ENCODE results near the gene CCDC149.

CCDC149 gene

GRCh38 chr4:24881508-24882196 is 31.2 kb downstream of the CCDC149 start:
- no peak for DNase-seq (ENCODE audit: low read depth in 2 of 2)

- no peak for DNase-seq (ENCODE audit: low read depth in 2 of 2)
These were observed 32.7 kb downstream of the CCDC149 start for GRCh38 chr4:24880186-24880585.

GRCh38 chr4:24878636-24879016 is 34.2 kb downstream of the CCDC149 start:
- no peak for DNase-seq (ENCODE audit: low read depth in 2 of 2)

GRCh38 chr4:24877868-24878635 is 34.8 kb downstream of the CCDC149 start:
- DNase-seq (ENCODE audit: low read depth in 2 of 2), result no peak

GRCh38 chr4:24876431-24876830 is 36.4 kb downstream of the CCDC149 start:
- DNase-seq (ENCODE audit: low read depth in 2 of 2), result no peak

- DNase-seq (ENCODE audit: low read depth in 2 of 2), result no peak
These were observed 40.1 kb downstream of the CCDC149 start for GRCh38 chr4:24872720-24873119.

GRCh38 chr4:24871210-24871609 is 41.6 kb downstream of the CCDC149 start:
- DNase-seq (ENCODE audit: low read depth in 2 of 2), result no peak

- DNase-seq (ENCODE audit: low read depth in 2 of 2), result no peak
These were observed 45.0 kb downstream of the CCDC149 start for GRCh38 chr4:24867766-24868296.

- no peak for DNase-seq (ENCODE audit: low read depth in 2 of 2)
These were observed 45.6 kb downstream of the CCDC149 start for GRCh38 chr4:24867251-24867650.

GRCh38 chr4:24865401-24865800 is 47.4 kb downstream of the CCDC149 start:
- DNase-seq (ENCODE audit: low read depth in 2 of 2), result no peak

GRCh38 chr4:24863799-24864198 is 49.0 kb downstream of the CCDC149 start:
- DNase-seq (ENCODE audit: low read depth in 2 of 2), result no peak

- DNase-seq (ENCODE audit: low read depth in 2 of 2), result no peak
These were observed 50.6 kb downstream of the CCDC149 start for GRCh38 chr4:24862073-24862751.

GRCh38 chr4:24858550-24858949 is 54.3 kb downstream of the CCDC149 start:
- DNase-seq (ENCODE audit: low read depth in 2 of 2), result no peak

GRCh38 chr4:24858026-24858425 is 54.8 kb downstream of the CCDC149 start:
- DNase-seq (ENCODE audit: low read depth in 2 of 2), result no peak

GRCh38 chr4:24856586-24856985 is 56.3 kb downstream of the CCDC149 start:
- DNase-seq (ENCODE audit: low read depth in 2 of 2), result no peak

GRCh38 chr4:24855741-24856140 is 57.1 kb downstream of the CCDC149 start:
- DNase-seq (ENCODE audit: low read depth in 2 of 2), result no peak

- DNase-seq (ENCODE audit: low read depth in 2 of 2), result no peak
These were observed 59.7 kb downstream of the CCDC149 start for GRCh38 chr4:24853142-24853541.

GRCh38 chr4:24850674-24851073 is 62.2 kb downstream of the CCDC149 start:
- no peak for DNase-seq (ENCODE audit: low read depth in 2 of 2)

- DNase-seq (ENCODE audit: low read depth in 2 of 2), result no peak
These were observed 63.1 kb downstream of the CCDC149 start for GRCh38 chr4:24849756-24850155.

- DNase-seq (ENCODE audit: low read depth in 2 of 2), result no peak
These were observed 63.5 kb downstream of the CCDC149 start for GRCh38 chr4:24849351-24849750.

GRCh38 chr4:24846716-24847115 is 66.1 kb downstream of the CCDC149 start:
- no peak for DNase-seq (ENCODE audit: low read depth in 2 of 2)

- DNase-seq (ENCODE audit: low read depth in 2 of 2), result no peak
These were observed 66.9 kb downstream of the CCDC149 start for GRCh38 chr4:24845902-24846301.

GRCh38 chr4:24845132-24845531 is 67.7 kb downstream of the CCDC149 start:
- DNase-seq (ENCODE audit: low read depth in 2 of 2), result no peak
